Testis (tissue), 2 donors: Measurements from ENCODE around the gene CYTH4.

ENCODE experiments used
- CTCF ChIP-seq, 3 experiments: fragments of 450-650 bp in 2 of 3; fragments of 200-600 bp in 1 of 3; sonication (generic) in 1 of 3; IDR thresholded peaks; one replicate each; pipeline ENCODE4 v1.5.1; 2016 to 2019; ENCODE audit warnings: antibody characterized with exemption in 3 of 3, mild to moderate bottlenecking in 2 of 3, moderate library complexity in 1 of 3
- POLR2A ChIP-seq: fragments of 450-650 bp; IDR thresholded peaks from one replicate; pipeline ENCODE4 v1.6.1; 2017; ENCODE audit warnings: antibody characterized with exemption, mild to moderate bottlenecking, moderate library complexity

GRCh38 chr22:37277384-37277783 lies 4.9 kb upstream of the CYTH4 start:
- TF ChIP-seq CTCF (IDR thresholded peaks at IDR 0.05) (no peak), POLR2A (no peak)
